PC-9 (cell line): Measurements from ENCODE around the gene SCAF1.

Source experiments
- CTCF ChIP-seq: fragments of 200-600 bp; sonication (generic); conservative IDR thresholded peaks from 2 replicates; pipeline ENCODE4 v1.6.1; 2017; ENCODE audit warnings: mixed run types, antibody characterized with exemption, mild to moderate bottlenecking, moderate library complexity
- EZH2 ChIP-seq: fragments of 200-600 bp; sonication (generic); IDR thresholded peaks from 2 replicates; pipeline ENCODE4 v1.8.0; 2017; ENCODE audit warnings: antibody characterized with exemption, low read depth

GRCh38 chr19:49631610-49632192 lies 10.3 kb upstream of the SCAF1 start:
- TF ChIP-seq CTCF (no peak), EZH2 (no peak)
